Stimulated activated CD4-positive, alpha-beta T cell treated with anti-CD3 and anti-CD28 coated beads, Interleukin-1b, Interleukin-23, amount 100 ng/mL, for 4 hours (primary cell): ENCODE data around the gene PDE4D.

Source experiments
- DNase-seq, 2 donors: peaks; one replicate each; pipeline ENCODE4 v3.0.0-alpha.2; 2020; ENCODE audit warnings: low read depth in 2 of 2

Gene PDE4D

DNA sequence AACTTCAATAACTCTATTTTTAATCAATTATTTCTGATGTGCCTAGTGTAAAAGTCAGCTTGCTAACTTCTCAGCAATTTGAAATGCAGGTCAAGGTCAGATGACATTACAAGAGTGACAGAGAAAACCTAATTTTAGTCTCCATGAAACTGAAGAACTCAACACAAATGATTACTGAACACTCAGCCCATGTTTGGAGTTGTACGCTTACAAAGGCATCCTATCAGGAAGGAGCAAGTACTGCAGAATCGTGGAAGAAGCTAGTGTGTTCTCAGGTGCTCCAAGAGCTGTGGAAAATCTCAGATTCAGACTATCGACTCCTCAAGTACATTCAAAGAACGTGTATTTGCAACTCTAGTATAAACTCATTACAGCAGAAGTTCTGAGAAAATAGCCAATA, 526.7 kb downstream of the PDE4D start:
- no peak for DNase-seq

DNA sequence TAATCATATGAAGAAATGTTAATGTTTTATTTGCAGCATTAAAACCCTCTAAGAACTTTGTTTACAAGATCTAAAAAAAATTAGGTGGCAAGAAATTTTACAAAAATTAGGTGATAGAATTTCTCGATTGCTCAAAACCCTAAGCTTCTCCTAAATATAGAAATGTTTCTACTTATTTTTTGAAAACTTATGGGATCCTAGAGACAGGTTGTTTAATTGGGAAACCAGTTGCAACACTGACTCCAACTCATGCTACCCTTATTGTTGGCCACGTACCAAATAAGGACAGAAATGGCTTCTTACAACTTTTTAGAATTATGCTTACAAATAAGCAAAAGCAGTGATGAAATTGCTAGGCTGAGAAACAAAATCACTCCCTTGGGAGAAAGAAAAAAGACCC, 531.1 kb downstream of the PDE4D start:
- no peak for DNase-seq

DNA sequence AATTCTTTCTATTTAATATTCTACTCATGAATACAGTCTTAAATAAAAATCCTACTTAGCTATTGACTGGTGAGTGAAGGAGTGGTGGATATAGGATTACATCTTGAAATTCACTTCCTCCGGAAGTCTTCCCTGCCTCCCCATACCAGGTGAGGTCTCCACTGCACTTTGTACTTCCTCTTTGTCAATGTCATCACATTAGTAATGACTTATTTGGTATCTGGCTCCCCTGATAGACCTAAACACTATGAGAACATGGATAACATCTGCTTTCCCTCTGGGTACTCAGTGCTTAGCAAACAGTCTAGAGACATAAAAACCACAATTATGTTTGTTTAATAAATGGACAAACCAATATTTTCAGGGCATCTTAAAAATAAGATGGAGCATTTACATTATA, 532.1 kb downstream of the PDE4D start:
- DNase-seq, result no peak

DNA sequence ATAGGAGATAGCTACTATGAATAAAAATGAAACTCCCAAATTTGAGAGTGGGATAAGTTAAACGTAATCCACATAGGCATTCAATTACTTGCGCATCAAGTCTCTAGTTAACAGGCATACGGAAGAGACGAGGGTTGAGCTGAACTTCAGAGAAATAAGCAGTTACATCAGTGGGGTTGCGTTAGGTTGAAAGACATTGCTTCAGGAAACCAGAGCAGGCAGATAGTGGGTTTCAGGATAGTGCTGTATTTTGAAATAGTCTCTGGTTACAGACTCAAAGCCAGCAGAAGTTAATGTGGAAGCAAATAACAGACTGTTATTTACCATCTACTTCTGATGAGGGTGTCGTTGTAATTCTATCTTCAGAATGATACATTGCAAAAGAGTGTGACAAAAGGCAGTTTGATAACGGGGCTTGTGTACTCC, 533.4 kb downstream of the PDE4D start:
- no peak for DNase-seq

DNA sequence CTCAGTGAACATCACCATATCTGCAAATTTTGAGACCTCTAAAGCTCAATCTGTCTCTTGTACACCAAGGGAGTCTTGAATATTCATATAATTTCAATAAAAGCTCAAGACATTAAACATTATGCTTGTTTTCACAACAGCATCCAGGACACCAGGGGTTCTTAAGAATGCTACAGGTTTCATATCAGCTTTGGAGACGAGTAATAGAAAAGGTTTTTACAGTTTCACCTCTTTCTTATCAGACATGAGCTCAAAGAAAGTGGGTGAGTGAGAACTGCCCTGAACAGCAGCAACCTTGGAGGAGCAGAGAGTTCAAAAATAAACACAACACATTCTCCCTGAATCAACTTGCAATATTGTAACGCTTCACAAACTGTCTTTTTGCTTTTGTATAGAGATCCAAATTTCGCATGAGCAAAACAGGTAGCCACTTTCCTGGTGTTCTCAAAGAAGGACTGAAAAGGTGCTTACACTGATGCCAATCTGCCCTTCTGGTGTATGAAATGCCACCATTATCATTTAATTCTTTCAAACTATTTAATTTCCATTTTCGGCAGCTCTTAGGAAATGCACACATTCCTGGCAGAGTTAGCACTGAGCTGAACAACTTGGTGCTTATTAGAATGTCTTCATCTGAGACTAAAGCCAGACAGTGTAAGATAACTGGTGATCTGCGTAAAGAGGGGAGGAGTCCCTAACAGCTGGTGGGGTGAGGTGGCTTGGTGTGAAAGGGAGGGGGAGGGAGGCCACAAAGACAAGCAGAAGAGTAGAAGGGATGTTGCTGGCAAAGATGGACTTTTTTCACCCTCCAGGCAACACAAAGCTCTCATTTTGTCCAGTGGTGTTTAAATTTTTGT, 535.3 kb downstream of the PDE4D start:
- DNase-seq, result no peak

DNA sequence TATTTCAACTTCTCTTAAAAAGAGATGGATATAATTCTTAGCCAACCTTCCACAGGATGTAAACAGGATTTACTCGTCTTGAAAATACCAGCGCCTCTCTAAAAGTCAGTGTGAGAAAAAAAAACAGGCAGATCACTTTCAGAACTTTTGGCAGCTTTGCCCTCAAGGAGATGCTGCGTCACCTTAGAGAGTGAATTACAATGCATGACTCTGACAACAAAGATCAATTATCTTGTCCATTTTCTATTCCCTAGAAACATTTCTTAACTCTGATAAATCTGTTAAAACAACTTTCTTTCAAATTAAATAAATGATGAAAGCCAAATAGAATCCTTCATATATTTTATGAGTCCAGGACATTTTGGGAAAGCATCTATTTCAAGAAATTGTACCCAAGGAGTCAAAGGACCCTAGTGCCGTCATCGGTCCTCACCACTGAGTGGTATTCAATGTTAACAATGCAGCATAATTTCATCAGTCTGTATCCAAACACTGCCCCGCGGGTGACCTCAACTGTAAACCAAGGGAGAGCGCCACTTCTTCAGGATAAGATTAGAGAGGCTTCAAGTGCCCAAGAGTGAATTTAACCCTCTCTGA, 536.0 kb downstream of the PDE4D start:
- no peak for DNase-seq

DNA sequence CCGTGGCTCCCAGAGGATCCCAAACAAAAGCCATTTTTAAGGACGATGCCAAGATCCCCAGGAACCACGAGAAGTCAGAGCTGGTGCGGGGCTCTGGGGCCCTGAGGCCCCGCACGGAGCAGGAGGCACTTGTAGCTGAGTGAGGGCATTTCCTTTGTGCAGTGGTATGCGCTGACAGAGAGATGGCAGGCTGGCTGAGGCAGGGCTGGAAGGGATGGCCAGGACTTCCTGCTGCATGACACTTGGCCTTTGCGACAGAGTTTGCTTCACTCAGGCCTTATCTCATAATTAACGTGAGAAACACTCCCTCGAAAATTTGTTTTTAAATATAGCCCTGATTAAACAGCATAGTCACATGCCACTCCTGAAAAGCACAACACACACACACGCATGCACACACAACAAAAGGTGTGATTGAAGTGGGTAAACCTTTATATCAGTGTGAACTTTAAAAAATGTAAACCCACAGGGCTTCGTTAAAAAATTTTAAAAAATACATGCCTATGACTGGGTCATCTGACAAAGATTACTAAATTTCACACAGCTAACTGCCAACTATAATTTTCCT, 536.6 kb downstream of the PDE4D start:
- no peak for DNase-seq

DNA sequence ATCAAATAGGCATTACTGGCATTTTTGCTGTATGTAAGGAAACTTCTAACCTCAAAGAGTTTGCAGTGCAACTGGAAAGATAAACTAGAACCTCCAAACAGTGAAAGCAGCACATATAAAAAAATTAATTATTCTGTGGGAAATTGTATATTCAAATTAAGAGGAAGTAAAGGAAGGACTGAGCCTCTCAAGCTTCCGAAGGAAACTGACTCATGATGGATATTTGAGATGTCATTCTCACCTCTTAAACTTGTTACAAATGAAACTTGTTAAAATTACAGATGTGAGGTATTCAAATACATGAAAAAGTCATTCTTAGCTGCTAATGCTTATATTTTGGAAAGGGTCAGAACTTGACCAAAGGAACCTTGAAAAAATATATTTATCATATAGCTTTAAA, 538.7 kb downstream of the PDE4D start:
- no peak for DNase-seq

DNA sequence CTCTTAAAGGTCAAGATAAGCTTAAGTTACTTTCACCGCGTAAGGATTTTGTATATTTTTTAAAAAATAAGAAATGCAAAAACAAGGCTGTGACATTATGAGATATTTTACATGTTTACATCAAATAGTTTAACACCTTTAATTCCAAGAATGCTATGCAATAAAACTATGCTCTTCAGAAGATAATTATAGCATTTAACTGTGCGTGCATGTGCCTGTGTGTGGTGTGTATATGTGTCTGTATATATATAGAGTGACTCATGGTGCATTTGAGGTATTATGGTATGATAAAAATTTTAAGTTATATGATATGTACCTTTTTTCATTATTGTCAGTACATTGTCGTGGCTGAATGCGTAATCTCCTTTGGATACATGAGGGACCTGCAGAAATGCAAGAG, 539.3 kb downstream of the PDE4D start:
- no peak for DNase-seq

DNA sequence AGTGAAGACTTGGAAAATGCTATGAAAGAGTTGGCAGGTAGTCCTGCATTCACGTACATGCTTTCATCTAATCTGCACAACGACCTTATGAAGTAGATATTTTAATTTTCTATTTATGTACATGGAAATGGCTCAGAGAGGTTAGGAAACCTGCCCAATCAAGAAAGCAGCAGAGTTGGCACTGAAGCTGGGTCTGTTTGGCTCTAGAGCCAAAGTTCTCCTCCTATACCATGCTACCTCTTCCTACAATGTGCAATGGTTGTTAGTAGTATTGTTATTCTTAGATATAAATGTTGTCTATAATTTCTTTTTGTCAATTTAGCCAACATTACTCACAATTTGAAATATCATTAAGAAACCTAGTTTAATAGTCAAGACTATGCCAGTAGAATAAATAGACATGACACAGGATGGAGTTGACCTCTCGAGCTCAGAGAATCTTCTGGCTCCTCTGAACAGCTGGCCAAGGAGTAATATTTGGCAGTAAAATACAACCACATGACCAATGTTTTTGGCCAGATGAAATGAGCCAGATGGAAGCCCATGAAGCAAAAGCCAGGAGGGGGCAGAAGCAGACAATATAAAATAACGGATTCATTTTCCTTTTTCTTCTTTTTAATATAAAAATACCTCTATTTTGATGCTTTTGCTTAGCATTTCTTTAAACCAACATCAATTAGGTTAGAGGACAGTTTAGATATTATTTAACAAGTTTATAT, 542.3 kb downstream of the PDE4D start:
- no peak for DNase-seq

DNA sequence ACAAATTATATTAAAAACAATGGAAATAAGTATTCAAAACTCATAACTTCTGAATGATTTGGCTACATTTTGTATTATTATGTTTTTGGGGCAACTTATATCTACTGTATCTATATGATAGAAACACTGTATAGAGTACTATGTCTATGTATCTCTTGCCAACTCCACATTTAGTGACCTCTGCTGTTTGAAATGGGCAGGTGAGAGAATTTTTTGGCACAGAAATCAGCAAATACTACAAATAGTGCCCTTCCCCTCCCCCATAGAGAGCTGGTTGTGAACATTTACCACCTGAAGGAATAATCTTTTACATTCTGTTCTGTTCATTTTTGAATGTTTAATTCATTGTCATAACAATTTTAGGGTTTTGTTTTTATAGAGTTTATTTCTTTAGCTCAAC, 545.3 kb downstream of the PDE4D start:
- no peak for DNase-seq

DNA sequence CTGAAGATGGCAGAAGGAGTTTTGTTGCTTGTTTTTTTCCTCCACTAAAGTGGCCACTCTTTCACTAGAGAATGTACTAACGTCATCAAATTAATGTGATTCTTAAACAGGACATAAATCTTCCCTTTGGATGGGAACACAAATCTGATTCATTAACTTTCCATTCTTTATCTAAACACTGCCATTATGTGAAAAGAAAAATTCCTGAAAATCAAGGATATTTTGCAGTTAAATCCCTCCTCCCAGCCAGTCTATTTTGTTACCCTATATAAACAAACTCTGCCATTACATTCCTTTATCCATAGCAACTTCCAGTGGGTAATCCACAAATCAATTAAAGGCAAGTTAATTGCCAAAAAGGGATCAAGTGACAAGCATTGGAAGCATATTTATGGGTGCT, 546.5 kb downstream of the PDE4D start:
- no peak for DNase-seq

DNA sequence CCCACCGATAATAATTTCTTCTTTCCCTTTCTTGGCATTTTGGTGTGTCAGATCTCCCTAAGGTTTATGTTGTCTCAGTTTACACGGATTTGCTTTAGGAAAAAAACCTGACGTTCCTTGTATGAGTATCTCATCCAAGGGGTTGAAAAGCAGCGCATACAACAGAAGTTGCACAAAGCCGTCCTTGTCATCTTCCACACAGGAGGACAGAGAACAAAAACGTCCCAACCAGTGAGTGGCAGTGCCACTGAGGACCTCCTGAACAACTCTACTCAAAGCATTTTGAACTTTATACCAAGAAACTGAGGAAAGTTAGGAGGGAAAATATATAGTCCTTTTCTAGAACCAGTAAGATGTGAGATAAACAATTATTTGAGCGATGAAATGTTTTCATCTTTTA, 547.0 kb downstream of the PDE4D start:
- no peak for DNase-seq

DNA sequence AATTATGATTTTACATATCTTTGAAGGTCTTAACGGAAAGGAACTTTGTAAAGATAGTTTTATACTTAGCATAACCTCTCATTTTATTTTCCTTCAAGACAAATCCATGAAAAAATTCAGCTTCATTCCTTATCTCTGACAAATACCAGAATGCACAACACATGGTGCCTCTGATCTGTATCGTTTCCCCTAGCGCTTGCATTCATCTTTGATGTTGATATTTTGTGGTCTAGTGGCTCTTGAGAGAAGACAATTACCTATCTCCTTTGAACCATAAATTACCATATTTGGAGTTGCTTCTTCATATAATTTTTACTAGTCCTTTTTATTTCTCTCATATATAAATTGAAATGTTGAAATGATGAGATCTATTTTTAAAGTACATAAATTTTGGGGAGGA, 551.3 kb downstream of the PDE4D start:
- DNase-seq, result no peak

DNA sequence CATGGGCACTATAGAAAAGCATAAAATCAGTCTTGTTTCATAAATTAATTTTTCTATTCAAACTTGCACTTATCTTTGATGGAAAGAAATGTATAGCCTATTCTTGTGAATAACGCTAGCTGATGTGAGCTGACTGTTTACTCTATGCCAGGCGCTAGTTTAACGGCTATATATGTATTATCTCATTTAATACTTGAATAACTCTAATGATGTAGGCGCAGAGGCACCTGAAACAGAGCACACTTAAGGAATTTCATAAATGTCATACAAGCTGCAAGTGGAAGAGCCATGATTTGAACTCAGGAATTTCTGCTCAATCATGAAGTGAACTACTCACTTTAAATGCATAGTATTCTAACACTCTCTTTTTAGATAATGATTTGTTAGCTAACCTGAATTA, 551.8 kb downstream of the PDE4D start:
- no peak for DNase-seq

DNA sequence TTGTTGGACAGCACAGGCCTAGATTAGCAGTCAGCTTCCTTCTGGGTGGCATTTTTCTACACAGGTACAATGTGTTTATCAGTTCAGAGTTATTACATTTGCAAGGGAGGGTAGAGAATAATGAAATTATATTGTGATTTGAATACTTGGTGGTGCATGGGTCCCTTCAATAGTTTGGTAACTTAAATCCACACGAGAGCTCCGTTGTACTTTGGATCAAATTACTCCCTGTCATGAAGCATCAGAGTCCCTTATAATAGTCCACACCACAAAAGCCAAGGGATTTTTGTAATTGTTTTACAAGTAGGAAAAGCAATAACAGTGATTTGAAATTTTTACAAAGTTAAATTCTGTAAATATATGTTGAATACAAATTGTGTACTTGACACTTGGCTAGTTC, 552.4 kb downstream of the PDE4D start:
- DNase-seq, result no peak

DNA sequence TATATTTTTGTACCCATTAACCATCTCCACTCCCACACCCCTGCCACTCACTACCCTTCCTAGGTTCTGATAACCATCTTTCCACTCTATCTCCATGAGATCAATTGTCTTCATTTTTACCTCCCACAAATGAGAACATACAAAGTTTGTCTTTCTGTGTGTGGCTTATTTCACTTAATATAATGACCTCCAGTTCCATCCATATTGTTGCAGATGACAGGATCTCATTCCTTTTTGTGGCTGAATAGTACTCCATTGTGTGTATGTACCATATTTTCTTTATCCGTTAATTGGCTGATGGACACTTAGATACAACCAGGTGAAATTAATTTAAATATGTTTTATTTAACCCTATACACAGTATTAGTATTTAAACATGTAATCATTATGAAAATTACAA, 552.9 kb downstream of the PDE4D start:
- DNase-seq, result no peak

DNA sequence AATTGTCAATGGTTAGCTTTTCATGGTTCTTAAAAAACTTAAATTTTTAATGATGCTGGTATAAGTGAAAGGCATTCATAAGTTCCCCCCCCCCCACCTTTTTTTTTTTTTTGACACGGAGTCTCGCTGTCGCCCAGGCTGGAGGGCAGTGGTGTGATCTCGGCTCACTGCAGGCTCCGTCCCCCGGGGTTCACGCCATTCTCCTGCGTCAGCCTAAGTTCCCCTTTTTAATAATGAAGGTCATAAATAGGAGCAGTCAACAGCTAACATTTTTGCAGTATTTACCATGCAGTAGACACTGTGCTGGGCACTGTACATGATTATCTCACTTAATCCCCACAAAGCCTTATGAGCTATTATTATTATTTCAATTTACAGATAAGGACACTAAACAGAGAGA, 556.3 kb downstream of the PDE4D start:
- no peak for DNase-seq

DNA sequence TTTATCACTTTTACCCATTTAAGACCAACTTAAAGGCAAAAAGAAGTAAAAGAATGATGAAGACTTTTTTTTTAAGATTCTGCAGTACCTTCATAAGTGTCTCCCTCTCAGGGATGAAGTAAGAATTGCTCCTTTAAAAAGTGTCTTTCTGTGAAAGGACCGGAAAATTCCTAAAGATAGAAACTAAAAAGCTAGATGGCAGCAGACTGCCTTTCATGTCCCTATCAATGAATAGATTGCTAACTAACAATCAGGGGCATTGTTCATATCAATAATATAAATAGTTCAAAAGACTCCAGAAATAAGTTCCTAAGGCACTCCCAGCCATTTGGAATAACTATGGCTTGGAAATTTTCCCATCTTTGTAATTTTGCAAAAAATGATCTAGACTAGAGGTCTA, 558.0 kb downstream of the PDE4D start:
- DNase-seq, result no peak

DNA sequence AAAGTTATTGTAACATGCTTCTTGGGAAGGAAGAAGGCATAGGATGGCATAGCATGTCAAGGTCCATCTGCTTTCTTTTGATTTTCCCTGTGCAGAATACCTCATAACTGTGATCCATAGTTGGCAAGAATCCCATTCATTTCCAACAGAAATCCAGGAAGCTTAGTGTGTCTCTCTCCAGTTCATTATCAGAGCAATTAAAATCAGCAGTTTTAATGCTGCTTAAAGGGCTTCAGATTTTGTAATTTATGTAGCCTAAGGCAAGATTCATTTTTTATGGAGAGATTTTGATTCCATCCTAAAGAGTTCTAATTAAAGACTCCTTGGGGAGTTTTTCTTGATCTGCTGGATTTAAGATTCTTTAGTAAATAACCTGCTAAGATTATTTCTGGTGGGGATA, 560.1 kb downstream of the PDE4D start:
- DNase-seq, result no peak

DNA sequence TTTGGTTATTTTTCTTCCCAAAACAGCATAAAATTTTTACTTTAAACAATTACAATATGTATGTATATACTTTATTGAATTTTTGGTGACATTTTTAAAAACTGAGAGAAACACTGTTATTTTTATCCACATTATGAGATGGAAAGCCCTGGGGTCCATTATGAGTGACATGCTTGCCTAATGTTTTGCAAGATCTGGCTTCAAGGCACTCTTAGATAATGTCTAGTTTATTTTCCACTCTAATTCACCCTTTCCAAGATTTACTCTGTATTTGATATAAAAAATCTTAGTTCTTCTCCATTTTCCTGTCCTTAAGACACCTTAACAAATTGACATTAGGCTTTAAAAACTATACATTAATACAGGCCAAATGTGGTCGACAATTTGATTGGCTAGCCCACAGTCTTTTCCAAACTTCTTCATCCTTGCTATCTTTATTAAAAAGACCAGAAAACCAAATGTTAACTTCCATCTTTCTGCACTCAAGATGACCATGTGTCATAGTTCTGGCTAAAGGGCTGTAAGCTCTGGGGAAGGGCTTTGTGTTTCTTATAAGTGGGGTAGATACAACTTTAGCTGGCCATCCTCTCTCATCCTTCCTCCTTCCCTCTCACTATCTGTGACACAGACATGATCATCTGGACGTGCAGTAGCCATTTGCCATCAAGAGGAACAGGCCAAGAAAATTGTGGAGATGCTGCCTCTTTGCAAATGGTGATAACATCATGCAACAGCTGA, 561.1 kb downstream of the PDE4D start:
- no peak for DNase-seq

DNA sequence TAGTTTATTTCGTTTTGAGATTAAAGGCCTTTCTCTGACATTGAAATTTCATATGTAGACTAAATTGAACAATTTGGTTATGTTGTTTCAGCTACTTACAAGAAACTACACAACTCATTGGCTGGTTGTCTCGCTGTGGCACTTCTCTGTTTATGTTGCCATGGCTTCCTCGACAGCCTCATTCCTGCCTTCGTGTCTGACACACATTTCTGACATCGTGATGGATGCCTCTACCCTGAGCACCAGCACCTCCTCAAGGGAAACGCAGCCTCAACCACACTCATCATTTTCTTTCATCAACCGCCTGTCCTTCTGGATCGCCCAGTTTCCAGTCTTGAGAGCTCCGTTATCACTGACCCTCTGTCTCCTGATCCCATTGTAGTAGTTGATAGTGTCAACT, 562.8 kb downstream of the PDE4D start:
- no peak for DNase-seq
